Calu3 (cell line): Measurements from ENCODE around the gene PDGFRA. TPM values are rescaled to one million over a fixed set of nuclear protein-coding genes. Genes with fewer than 3 reads are reported as not detected.
"Not testable (repeated sequence)": the region's sequence is repeated elsewhere in the genome, so short reads cannot be mapped to it uniquely, and the experiment has no call there.

Experiments used
- BruUV-seq: library from RNA; stranded (reverse); fragments of 400-500 nt; replicated peaks from 2 replicates; lab custom pipeline; 2021; lab: Mats Ljungman, UMichigan
- CTCF ChIA-PET: fragments of 300-600 bp; sonication (Branson Sonifier 250); formaldehyde crosslinking; loops from one replicate; lab custom pipeline; 2022; ENCODE audit warnings: antibody characterized with exemption; lab: Charles Lee
- DNase-seq: peaks from one replicate; pipeline ENCODE4 v3.0.0; 2022
- H3K27ac Mint-ChIP-seq: one replicate; pipeline ENCODE4 v1.8.0; 2022; ENCODE audit warnings: mixed read lengths; ENCODE audit not compliant: unreplicated experiment
- H3K27me3 Mint-ChIP-seq: one replicate; pipeline ENCODE4 v1.8.0; 2022; ENCODE audit warnings: mixed read lengths; ENCODE audit not compliant: unreplicated experiment
- H3K36me3 Mint-ChIP-seq: one replicate; pipeline ENCODE4 v1.8.0; 2022; ENCODE audit warnings: mild to moderate bottlenecking, moderate library complexity, mixed read lengths; ENCODE audit not compliant: insufficient read depth, unreplicated experiment
- H3K4me1 Mint-ChIP-seq: one replicate; pipeline ENCODE4 v1.8.0; 2022; ENCODE audit warnings: mild to moderate bottlenecking, low read depth, mixed read lengths; ENCODE audit not compliant: unreplicated experiment
- H3K4me3 Mint-ChIP-seq: one replicate; pipeline ENCODE4 v1.8.0; 2022; ENCODE audit warnings: mild to moderate bottlenecking, low read depth, moderate library complexity, mixed read lengths; ENCODE audit not compliant: unreplicated experiment
- H3K9me3 Mint-ChIP-seq: one replicate; pipeline ENCODE4 v1.8.0; 2022; ENCODE audit warnings: low read depth, mixed read lengths; ENCODE audit not compliant: unreplicated experiment
- CTCF ChIP-seq: fragments of 200-600 bp; IDR thresholded peaks from one replicate; pipeline ENCODE4 v1.8.0; 2022; ENCODE audit warnings: antibody characterized with exemption; ENCODE audit not compliant: unreplicated experiment
- intact Hi-C: fragments of 100-400 bp; cut with micrococcal nuclease; formaldehyde crosslinking; loops from one replicate; pipeline ENCODE4 v1.10.0; 2022; ENCODE audit not compliant: unreplicated experiment
- total RNA-seq: library from RNA; stranded (reverse); gene quantifications from 2 replicates; pipeline ENCODE4 v1.2.3, GENCODE V29; 2022

PDGFRA gene
- total RNA-seq, 1 experiment from 2014 or later, result not detected

- DNase-seq, result no peak
- CTCF ChIA-PET, result no interaction called here
- no TSS peak for BruUV-seq
- intact Hi-C loops, result no loop called here
- Mint-ChIP-seq H3K4me1 (no peaks in the 10 kb centered on the region), H3K27ac (no peak overlapping the region), H3K27me3 (peaks cover 15% of the 10 kb centered on the region), H3K36me3 (peaks cover 3% of the 10 kb centered on the region), H3K4me3 (no peak overlapping the region), H3K9me3 (peaks cover 7% of the 10 kb centered on the region)
- no peak for TF ChIP-seq CTCF
Observed at GRCh38 chr4:54238389-54238788, 9.3 kb downstream of the PDGFRA start.

- CTCF ChIA-PET, H3K36me3 Mint-ChIP-seq, H3K4me3 Mint-ChIP-seq, H3K27ac Mint-ChIP-seq, H3K27me3 Mint-ChIP-seq, H3K9me3 Mint-ChIP-seq, DNase-seq, BruUV-seq, intact Hi-C loops, H3K4me1 Mint-ChIP-seq: not testable (repeated sequence)
Observed at GRCh38 chr4:54241268-54241823, 12.3 kb downstream of the PDGFRA start.

- DNase-seq, H3K9me3 Mint-ChIP-seq, CTCF ChIA-PET, intact Hi-C loops, H3K27ac Mint-ChIP-seq, H3K36me3 Mint-ChIP-seq, H3K4me1 Mint-ChIP-seq, H3K4me3 Mint-ChIP-seq, BruUV-seq, H3K27me3 Mint-ChIP-seq: not testable (repeated sequence)
Observed at GRCh38 chr4:54243541-54243940, 14.4 kb downstream of the PDGFRA start.

- BruUV-seq, H3K27me3 Mint-ChIP-seq, H3K9me3 Mint-ChIP-seq, intact Hi-C loops, DNase-seq, CTCF ChIA-PET, H3K4me3 Mint-ChIP-seq, H3K4me1 Mint-ChIP-seq, H3K36me3 Mint-ChIP-seq, H3K27ac Mint-ChIP-seq: not testable (repeated sequence)
Observed at GRCh38 chr4:54252312-54252711, 23.2 kb downstream of the PDGFRA start.

- H3K4me1 Mint-ChIP-seq, result no peaks in the 10 kb centered on the region
Observed at GRCh38 chr4:54254116-54254914, 25.2 kb downstream of the PDGFRA start.

More at GRCh38 chr4:54254116-54254914, 25.2 kb downstream of the PDGFRA start:
- Mint-ChIP-seq H3K4me3 (no peak overlapping the region), H3K27me3 (no peaks in the 10 kb centered on the region), H3K9me3 (no peaks in the 10 kb centered on the region), H3K36me3 (no peaks in the 10 kb centered on the region), H3K27ac (no peak overlapping the region)
- no peak for DNase-seq
- CTCF ChIA-PET, result interaction anchor here (0.6 kb wide), 1 partner anchor 30 kb away, joined by 4 read pairs; no protein-coding TSS in a partner anchor
- no peak for TF ChIP-seq CTCF
- intact Hi-C loops, result no loop called here
- BruUV-seq, result no TSS peak
